Endodermal cell (in vitro differentiated cells): ENCODE results near the gene USP47. TPM values are rescaled to one million over a fixed set of nuclear protein-coding genes. Genes with fewer than 3 reads are reported as not detected.
A peak's percentile ranks its signal among the peaks of the same experiment; 100 is the strongest.

Source experiments
- DNase-seq: peaks from one replicate; pipeline ENCODE4 v3.0.0-alpha.2; 2017
- H3K27ac ChIP-seq: 2 replicates; pipeline ENCODE4 v1.5.1; 2013; ENCODE audit warnings: mild to moderate bottlenecking, low read depth, low read length, moderate library complexity
- H3K27me3 ChIP-seq: 2 replicates; pipeline ENCODE4 v1.6.1; 2013; ENCODE audit warnings: mild to moderate bottlenecking, low read length, moderate library complexity; ENCODE audit not compliant: insufficient read depth, control insufficient read depth, poor library complexity, severe bottlenecking
- H3K36me3 ChIP-seq: 2 replicates; pipeline ENCODE4 v1.7.0; 2013; ENCODE audit warnings: mild to moderate bottlenecking, low read length, moderate library complexity; ENCODE audit not compliant: control insufficient read depth, insufficient read depth
- H3K4me1 ChIP-seq: one replicate; pipeline ENCODE4 v1.7.0; 2013; ENCODE audit warnings: low read length; ENCODE audit not compliant: control insufficient read depth, insufficient read depth
- H3K4me3 ChIP-seq: 2 replicates; pipeline ENCODE4 v1.5.1; 2013; ENCODE audit warnings: mild to moderate bottlenecking, low read length, moderate library complexity
- H3K9ac ChIP-seq: 2 replicates; pipeline ENCODE4 v1.6.1; 2013; ENCODE audit warnings: mild to moderate bottlenecking, low read length, moderate library complexity; ENCODE audit not compliant: poor library complexity, severe bottlenecking; ENCODE audit errors: extremely low read depth
- H3K9me3 ChIP-seq: 2 replicates; pipeline ENCODE4 v1.6.1; 2013; ENCODE audit warnings: mild to moderate bottlenecking, low read length, moderate library complexity; ENCODE audit not compliant: control insufficient read depth
- H3K27ac Mint-ChIP-seq: 2 replicates; pipeline ENCODE4 v1.8.0; 2020; ENCODE audit warnings: mixed read lengths
- H3K27me3 Mint-ChIP-seq: 2 replicates; pipeline ENCODE4 v1.8.0; 2021; ENCODE audit warnings: mild to moderate bottlenecking, mixed read lengths; ENCODE audit not compliant: insufficient read depth
- H3K36me3 Mint-ChIP-seq: 2 replicates; pipeline ENCODE4 v1.8.0; 2020; ENCODE audit warnings: low read depth, mixed read lengths
- H3K4me1 Mint-ChIP-seq: 2 replicates; pipeline ENCODE4 v1.8.0; 2020; ENCODE audit warnings: mixed read lengths
- H3K4me3 Mint-ChIP-seq: 2 replicates; pipeline ENCODE4 v1.8.0; 2020; ENCODE audit warnings: mild to moderate bottlenecking, moderate library complexity, mixed read lengths
- H3K9me3 Mint-ChIP-seq: 2 replicates; pipeline ENCODE4 v1.8.0; 2020; ENCODE audit warnings: mild to moderate bottlenecking, mixed read lengths
- CTCF ChIP-seq: fragments of 200-600 bp; sonication (generic); conservative IDR thresholded peaks from 2 replicates; pipeline ENCODE4 v1.5.0; 2021; ENCODE audit warnings: antibody characterized with exemption, mild to moderate bottlenecking
- WGBS, 2 experiments: methylation state at CpG; one replicate each; pipeline versions ENCODE4 v1.1.5 to v1.1.7; 2013; ENCODE audit warnings: missing lambda C conversion rate in 2 of 2, mixed read lengths in 1 of 2; ENCODE audit not compliant: insufficient coverage in 1 of 2, insufficient read length in 1 of 2; 5-methylcytosine and 5-hydroxymethylcytosine counted together
- total RNA-seq, 2 donors: library from RNA; stranded (reverse); fragmentation: NEBNext Ultra II Directional in 1 of 2; extraction: Animal tissue kit (Norgen Biotek cat#: 25700) in 1 of 2; gene quantifications; 2 replicates in 1 of 2; 3 replicates in 1 of 2; pipeline ENCODE4 v1.2.1, GENCODE V29; 2021

The USP47 gene
- total RNA-seq, 2 donors from 2014 or later, result 26.3 to 26.9 TPM

GRCh38 chr11:11982975-11983374 is 141.2 kb downstream of the USP47 start:
- no peak overlapping the region for H3K4me3 Mint-ChIP-seq
- no peaks in the 10 kb centered on the region for H3K9me3 ChIP-seq
- no peaks in the 10 kb centered on the region for H3K27me3 ChIP-seq
- no peak overlapping the region for H3K4me3 ChIP-seq
- peaks cover 50% of the 10 kb centered on the region for H3K4me1 Mint-ChIP-seq
- H3K36me3 Mint-ChIP-seq, result peaks cover 21% of the 10 kb centered on the region
- H3K9ac ChIP-seq, result no peak overlapping the region
- TF ChIP-seq CTCF, result no peak
- H3K27ac Mint-ChIP-seq, result no peak overlapping the region
- peaks cover 5% of the 10 kb centered on the region for H3K36me3 ChIP-seq
- peaks cover 19% of the 10 kb centered on the region for H3K4me1 ChIP-seq
- H3K27ac ChIP-seq, result no peak overlapping the region
- no peaks in the 10 kb centered on the region for H3K9me3 Mint-ChIP-seq
- 89 to 93% methylated on average over 2 of the region's 2 CpGs for WGBS, 2 experiments
- H3K27me3 Mint-ChIP-seq, result no peaks in the 10 kb centered on the region
- no peak for DNase-seq

- no peak overlapping the region for H3K27ac ChIP-seq
- peaks cover 55% of the 10 kb centered on the region for H3K4me1 Mint-ChIP-seq
- no peaks in the 10 kb centered on the region for H3K27me3 ChIP-seq
- H3K27ac Mint-ChIP-seq, result no peak overlapping the region
- no peaks in the 10 kb centered on the region for H3K9me3 Mint-ChIP-seq
- no peak overlapping the region for H3K4me3 Mint-ChIP-seq
- no peak for TF ChIP-seq CTCF
- no peaks in the 10 kb centered on the region for H3K27me3 Mint-ChIP-seq
- H3K4me1 ChIP-seq, result peaks cover 19% of the 10 kb centered on the region
- H3K36me3 ChIP-seq, result peaks cover 5% of the 10 kb centered on the region
- no peak overlapping the region for H3K9ac ChIP-seq
- peak; percentile 41 for DNase-seq
- WGBS, 2 experiments, result 83 to 100% methylated on average over 3 to 5 of the region's 5 CpGs
- no peak overlapping the region for H3K4me3 ChIP-seq
- no peaks in the 10 kb centered on the region for H3K9me3 ChIP-seq
- peaks cover 16% of the 10 kb centered on the region for H3K36me3 Mint-ChIP-seq
Observed at GRCh38 chr11:11983427-11983826, 141.7 kb downstream of the USP47 start.

GRCh38 chr11:11984563-11984962 is 142.8 kb downstream of the USP47 start:
- DNase-seq, result peak; percentile 33
- Histone ChIP-seq H3K4me1 (peaks cover 19% of the 10 kb centered on the region), H3K27ac (no peak overlapping the region), H3K9ac (no peak overlapping the region), H3K27me3 (no peaks in the 10 kb centered on the region), H3K9me3 (no peaks in the 10 kb centered on the region), H3K4me3 (no peak overlapping the region), H3K36me3 (peaks cover 5% of the 10 kb centered on the region)
- peak overlapping the region; percentile 30 for H3K27ac Mint-ChIP-seq
- peaks cover 17% of the 10 kb centered on the region for H3K36me3 Mint-ChIP-seq
- no peak overlapping the region for H3K4me3 Mint-ChIP-seq
- 76 to 82% methylated on average over 5 of the region's 5 CpGs for WGBS, 2 experiments
- TF ChIP-seq CTCF, result no peak
- no peaks in the 10 kb centered on the region for H3K27me3 Mint-ChIP-seq
- peaks cover 57% of the 10 kb centered on the region for H3K4me1 Mint-ChIP-seq
- no peaks in the 10 kb centered on the region for H3K9me3 Mint-ChIP-seq
